ENCODE measurements around the gene TREML4. TPM values are rescaled to one million over a fixed set of nuclear protein-coding genes. Genes with fewer than 3 reads are reported as not detected.

The TREML4 gene
- total RNA-seq, 1 experiment from 2014 or later: not detected

GRCh38 chr6:41231246-41231645 is 3.1 kb downstream of the TREML4 start (continued):
- TF ChIP-seq CTCF (IDR thresholded peaks at IDR 0.05 in 2 of 3, conservative IDR thresholded peaks at IDR 0.05 in 1 of 3; ENCODE audit: borderline replicate concordance in 1 of 3, insufficient read depth in 1 of 3, low read depth in 2 of 3, low read length in 2 of 3) (no peak), CBX3 (IDR thresholded peaks at IDR 0.05; ENCODE audit: low read depth) (no peak), CEBPB (IDR thresholded peaks at IDR 0.05; ENCODE audit: low read depth) (no peak)

- no peaks in the 10 kb centered on the region for H4K20me1 ChIP-seq (ENCODE audit: insufficient read depth)
- no peak overlapping the region for H2AFZ ChIP-seq (ENCODE audit: low read depth, low read length, poor library complexity, severe bottlenecking)
- H3K4me1 ChIP-seq (ENCODE audit: control insufficient read depth in 1 of 2, insufficient read depth in 2 of 2, low read length in 2 of 2): no peaks in the 10 kb centered on the region
- H3K4me3 ChIP-seq (replicated peaks in 1 of 2; ENCODE audit: low read depth in 1 of 2, low read length in 2 of 2): no peak overlapping the region
- H3K36me3 ChIP-seq (ENCODE audit: control insufficient read depth in 1 of 2, insufficient read depth in 2 of 2, low read length in 2 of 2): no peaks in the 10 kb centered on the region
- RAD21 ChIA-PET (ENCODE audit: low non-redundant PET in 1 of 2, low total read pairs in 2 of 2, uncharacterized antibody in 2 of 2, unreplicated experiment in 2 of 2): no interaction called here
- ATAC-seq (no peak), DNase-seq (ENCODE audit: low read depth, low spot score) (no peak)
- H3K79me2 ChIP-seq (ENCODE audit: insufficient read depth, low read length): no peaks in the 10 kb centered on the region
- H3K9me3 ChIP-seq (ENCODE audit: control insufficient read depth in 1 of 2, insufficient read depth in 1 of 2, low read depth in 1 of 2, low read length in 2 of 2): no peaks in the 10 kb centered on the region
- no peaks in the 10 kb centered on the region for H3K9me2 ChIP-seq (ENCODE audit: insufficient read depth)
- H3K27me3 ChIP-seq (ENCODE audit: insufficient read depth, low read length): peaks cover 36% of the 10 kb centered on the region
- POLR2A ChIA-PET: no interaction called here
- no TSS peak for BruUV-seq (replicated peaks)
- intact Hi-C loops (cut with micrococcal nuclease): no loop called here
- H3K9ac ChIP-seq (ENCODE audit: low read length): no peak overlapping the region
- CTCF ChIA-PET: no interaction called here
- H3K27ac ChIP-seq (ENCODE audit: low read depth, low read length): no peak overlapping the region
- no peak overlapping the region for H3K4me2 ChIP-seq (ENCODE audit: low read length)
- TF ChIP-seq CTCF (IDR thresholded peaks at IDR 0.05 in 2 of 3, conservative IDR thresholded peaks at IDR 0.05 in 1 of 3; ENCODE audit: borderline replicate concordance in 1 of 3, insufficient read depth in 1 of 3, low read depth in 2 of 3, low read length in 2 of 3): no peak
- TF ChIP-seq EGR1 (IDR thresholded peaks at IDR 0.05; ENCODE audit: low read depth): no peak
- TF ChIP-seq JUND (IDR thresholded peaks at IDR 0.05): no peak
- TF ChIP-seq MAX (IDR thresholded peaks at IDR 0.05): no peak
- no peak for TF ChIP-seq SP1 (IDR thresholded peaks at IDR 0.05; ENCODE audit: low read depth)
- no peak for TF ChIP-seq CEBPB (IDR thresholded peaks at IDR 0.05; ENCODE audit: low read depth)
- TF ChIP-seq ATF3 (IDR thresholded peaks at IDR 0.05): no peak
- TF ChIP-seq EZH2 (IDR thresholded peaks at IDR 0.05): no peak
- no peak for TF ChIP-seq REST (IDR thresholded peaks at IDR 0.05; ENCODE audit: low read depth)
- TF ChIP-seq EZH2phosphoT487 (IDR thresholded peaks at IDR 0.05; ENCODE audit: borderline replicate concordance): no peak
- TF ChIP-seq FOSL1 (IDR thresholded peaks at IDR 0.05; ENCODE audit: low read depth): no peak
- no peak for TF ChIP-seq POLR2A (IDR thresholded peaks at IDR 0.05; ENCODE audit: borderline replicate concordance, extremely low read depth, insufficient read depth, insufficient read length)
- TF ChIP-seq TCF7L2 (IDR thresholded peaks at IDR 0.05; ENCODE audit: borderline replicate concordance, extremely low read depth, insufficient read depth, insufficient read length): no peak
- TF ChIP-seq ZBTB33 (IDR thresholded peaks at IDR 0.05; ENCODE audit: extremely low read depth, insufficient replicate concordance, low read length): no peak
- TF ChIP-seq CBX3 (IDR thresholded peaks at IDR 0.05; ENCODE audit: low read depth): no peak
Observed at GRCh38 chr6:41232667-41233066, 4.5 kb downstream of the TREML4 start.
